GM19025 (cell line): ENCODE results near the gene ABCC2.
"Not testable (repeated sequence)": the region's sequence is repeated elsewhere in the genome, so short reads cannot be mapped to it uniquely, and the experiment has no call there.

Source experiments
- ATAC-seq: cut with Tn5 transposase; IDR thresholded peaks from one replicate; pipeline ENCODE4 v1.9.1; 2021; ENCODE audit warnings: mild to moderate bottlenecking, low read depth, moderate library complexity; ENCODE audit not compliant: unreplicated experiment

The ABCC2 gene

GRCh38 chr10:99806091-99806490, 23.7 kb downstream of the ABCC2 start:
- no peak for ATAC-seq

DNA sequence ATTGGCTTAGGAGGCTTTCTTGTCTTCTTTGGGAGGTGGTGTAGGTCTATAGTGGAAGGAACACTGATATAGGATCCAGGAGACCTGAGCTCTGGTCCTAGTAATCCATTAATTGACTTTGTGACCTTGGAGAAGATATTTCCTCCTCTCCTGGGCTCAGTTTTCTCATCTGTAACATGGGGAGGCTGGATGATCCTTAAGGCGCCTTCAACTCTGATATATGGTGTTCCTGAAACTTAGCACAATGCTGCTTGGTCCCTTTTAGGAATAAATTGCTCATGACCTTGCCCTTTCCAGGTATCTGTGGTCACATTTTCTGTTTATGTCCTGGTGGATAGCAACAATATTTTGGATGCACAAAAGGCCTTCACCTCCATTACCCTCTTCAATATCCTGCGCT, 25.3 kb downstream of the ABCC2 start:
- no peak for ATAC-seq

- ATAC-seq, result no peak
Observed at GRCh38 chr10:99808270-99808669, 25.8 kb downstream of the ABCC2 start.

GRCh38 chr10:99809481-99809880, 27.0 kb downstream of the ABCC2 start:
- no peak for ATAC-seq

DNA sequence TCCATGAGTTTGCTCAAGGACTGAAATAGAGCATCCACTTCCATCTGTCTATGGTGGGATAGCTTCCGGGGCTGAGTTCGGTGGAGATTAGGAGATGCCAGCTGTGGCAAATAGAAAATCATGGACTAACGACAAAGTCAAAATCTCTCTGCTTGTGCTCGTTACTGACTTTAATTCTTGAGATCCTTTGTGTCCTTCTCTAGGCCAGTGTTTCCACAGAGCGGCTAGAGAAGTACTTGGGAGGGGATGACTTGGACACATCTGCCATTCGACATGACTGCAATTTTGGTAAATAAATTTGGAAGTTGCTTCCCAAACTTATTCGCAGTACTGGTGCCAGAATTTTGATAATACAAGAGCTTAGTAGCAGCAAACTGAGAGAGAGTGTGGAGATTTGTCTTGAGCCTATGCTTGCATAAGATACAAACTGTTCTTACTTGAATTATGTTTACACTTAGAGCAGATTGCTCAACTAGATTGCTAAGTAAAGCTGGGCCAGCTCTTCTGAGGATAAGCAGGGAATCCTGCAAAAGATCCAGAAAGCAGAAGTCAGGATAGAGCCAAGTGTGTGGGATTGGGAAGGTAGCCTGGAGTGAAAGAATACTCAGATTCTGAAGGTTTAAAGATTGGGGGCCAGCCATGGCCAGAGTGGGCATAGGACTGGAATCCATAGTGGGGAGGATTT, 27.6 kb downstream of the ABCC2 start:
- ATAC-seq, result no peak

DNA sequence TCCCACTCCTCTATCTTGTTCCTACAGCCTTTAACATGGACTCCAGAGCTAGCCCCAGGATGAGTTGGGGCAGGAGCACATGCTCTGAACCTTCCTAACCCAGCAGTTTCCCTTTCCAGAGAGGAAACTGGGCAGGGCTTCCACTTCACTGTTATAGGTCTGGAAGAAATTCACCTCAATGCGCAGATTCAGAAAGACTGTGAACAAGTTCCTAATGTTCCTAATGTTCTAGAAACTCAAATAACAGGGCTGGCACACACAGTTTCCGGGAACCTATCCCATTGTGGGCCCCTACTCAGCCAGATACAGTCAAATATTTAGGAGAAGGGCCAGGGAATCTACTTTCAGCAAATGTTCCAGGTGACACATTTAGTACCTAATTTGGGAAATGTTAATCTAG, 29.7 kb downstream of the ABCC2 start:
- ATAC-seq, result no peak

- no peak for ATAC-seq
Observed at GRCh38 chr10:99814143-99814542, 31.7 kb downstream of the ABCC2 start.

DNA sequence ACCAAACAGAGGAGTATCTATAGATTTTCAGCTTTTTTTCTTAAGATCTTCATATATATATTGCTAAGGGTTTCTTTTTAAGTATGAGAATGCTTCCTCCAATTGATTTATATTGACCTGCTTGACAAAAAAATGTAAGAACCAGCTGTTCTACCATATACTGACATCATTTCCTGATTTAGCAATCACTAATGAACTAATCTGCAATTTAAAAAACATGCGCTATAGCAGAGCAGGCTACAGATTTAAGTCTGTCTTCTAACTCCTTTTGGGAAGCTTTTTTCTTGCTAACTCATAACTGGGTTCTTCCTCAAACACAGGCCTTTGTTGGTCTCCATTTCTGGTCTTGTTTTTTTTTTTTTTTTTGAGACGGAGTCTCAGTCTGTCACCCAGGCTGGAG, 33.2 kb downstream of the ABCC2 start:
- no peak for ATAC-seq

DNA sequence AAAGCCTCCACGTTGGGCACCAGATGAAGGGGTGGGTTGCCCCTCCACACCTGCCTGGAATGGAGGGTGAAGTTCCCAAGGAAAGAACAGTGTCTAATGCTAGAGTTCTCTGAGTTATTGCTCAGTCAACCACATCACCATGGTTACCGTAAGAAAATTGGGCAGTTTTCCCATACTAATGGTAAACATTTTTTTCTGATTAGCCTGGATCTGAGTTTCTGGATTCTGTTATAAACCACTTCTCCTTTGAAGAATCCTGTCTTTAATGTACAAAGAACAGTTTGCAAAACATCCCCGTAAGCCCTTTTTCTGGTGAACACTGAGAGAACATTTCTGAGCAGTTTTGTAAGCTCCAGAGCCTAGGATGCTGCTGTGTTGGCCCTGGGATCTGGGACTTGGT, 45.5 kb downstream of the ABCC2 start:
- ATAC-seq, result no peak

GRCh38 chr10:99828464-99828863, 46.0 kb downstream of the ABCC2 start:
- no peak for ATAC-seq

DNA sequence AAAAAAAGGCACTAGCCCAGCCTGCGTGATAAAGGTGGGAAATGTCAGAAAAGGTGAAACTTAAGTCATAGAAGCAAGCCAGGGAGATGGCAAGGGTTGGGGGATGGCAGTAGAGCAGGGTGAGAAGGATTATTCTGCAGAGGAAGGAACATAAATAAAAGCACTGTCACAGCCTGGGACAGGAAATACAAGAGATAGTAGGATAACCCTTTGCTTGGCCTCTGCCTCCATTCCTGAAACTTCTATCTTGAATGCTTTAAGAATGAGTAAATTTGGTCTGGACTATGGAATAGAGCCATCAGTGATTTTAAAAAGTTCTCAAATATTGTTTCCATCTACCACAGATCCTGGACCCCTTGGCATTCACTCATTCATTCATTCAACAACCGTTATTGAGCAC, 50.0 kb downstream of the ABCC2 start:
- ATAC-seq, result no peak

GRCh38 chr10:99834410-99834809, 52.0 kb downstream of the ABCC2 start:
- no peak for ATAC-seq

DNA sequence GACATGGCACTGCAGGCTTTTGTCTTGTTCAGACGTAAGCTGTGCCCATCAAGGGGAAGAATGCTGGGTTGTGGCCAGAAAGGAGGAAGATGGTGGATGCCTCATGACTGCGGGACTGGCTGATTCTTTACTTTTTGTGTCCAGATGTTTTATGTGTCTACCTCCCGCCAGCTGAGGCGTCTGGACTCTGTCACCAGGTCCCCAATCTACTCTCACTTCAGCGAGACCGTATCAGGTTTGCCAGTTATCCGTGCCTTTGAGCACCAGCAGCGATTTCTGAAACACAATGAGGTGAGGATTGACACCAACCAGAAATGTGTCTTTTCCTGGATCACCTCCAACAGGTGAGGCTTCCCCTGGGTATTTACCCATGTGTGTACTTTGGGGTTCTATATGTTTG, 53.5 kb downstream of the ABCC2 start:
- ATAC-seq, result no peak

GRCh38 chr10:99836711-99837110, 54.3 kb downstream of the ABCC2 start:
- ATAC-seq, result no peak

GRCh38 chr10:99840859-99841258, 58.4 kb downstream of the ABCC2 start:
- not testable (repeated sequence) for ATAC-seq

DNA sequence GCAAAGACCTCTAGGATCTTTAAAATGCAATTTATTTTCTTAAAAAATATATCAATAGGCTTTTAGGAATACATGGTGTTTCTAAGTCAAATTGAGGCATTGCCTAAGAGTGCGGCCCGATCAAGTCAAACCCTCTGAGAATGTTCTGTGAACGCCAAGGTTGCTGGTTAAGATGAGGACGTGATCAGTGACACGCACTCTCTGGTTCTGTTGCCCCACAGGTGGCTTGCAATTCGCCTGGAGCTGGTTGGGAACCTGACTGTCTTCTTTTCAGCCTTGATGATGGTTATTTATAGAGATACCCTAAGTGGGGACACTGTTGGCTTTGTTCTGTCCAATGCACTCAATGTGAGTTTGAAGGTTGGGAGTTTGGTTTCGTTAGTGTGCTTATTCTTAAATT, 59.3 kb downstream of the ABCC2 start:
- no peak for ATAC-seq

GRCh38 chr10:99843310-99843709, 60.9 kb downstream of the ABCC2 start:
- ATAC-seq, result no peak

GRCh38 chr10:99844433-99844955, 62.1 kb downstream of the ABCC2 start:
- ATAC-seq, result no peak

- ATAC-seq, result no peak
Observed at GRCh38 chr10:99845837-99846382, 63.5 kb downstream of the ABCC2 start.

DNA sequence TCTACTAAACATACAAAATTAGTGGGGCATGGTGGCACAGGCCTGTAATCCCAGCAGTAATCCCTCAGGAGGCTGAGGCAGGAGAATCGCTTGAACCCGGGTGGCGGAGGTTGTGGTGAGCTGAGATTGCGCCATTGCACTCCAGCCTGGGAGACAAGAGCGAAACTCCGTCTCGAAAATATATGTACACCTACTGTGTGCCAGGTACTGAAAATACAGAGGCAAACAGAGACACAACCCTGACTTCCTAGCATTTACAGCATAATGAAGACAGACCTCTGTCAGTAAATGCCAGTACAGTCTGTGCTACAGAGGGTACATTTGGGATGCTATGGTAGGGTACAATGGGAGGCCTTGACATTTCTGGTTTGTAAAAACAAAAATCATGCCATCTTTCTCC, 66.6 kb downstream of the ABCC2 start:
- ATAC-seq, result no peak

DNA sequence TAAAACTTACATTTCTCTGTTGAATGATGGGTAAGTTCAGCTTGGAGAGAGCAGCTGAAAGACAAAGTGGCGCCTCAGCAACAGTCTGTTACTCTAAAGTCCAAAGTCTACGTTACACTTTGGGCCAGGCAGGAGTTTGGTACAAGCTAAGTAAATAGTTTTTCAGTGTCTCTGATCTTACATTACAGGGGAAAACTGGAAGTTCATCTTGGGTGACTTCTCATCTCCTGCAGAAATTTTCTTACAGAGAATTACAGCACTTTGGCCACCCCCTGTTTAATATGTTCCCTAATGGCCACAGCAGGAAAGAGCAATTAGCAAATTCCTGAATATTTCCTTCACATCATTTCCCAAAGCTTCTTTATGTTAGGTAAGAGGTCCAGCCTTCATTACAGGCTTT, 67.1 kb downstream of the ABCC2 start:
- no peak for ATAC-seq

- ATAC-seq, result no peak
Observed at GRCh38 chr10:99850021-99850766, 67.8 kb downstream of the ABCC2 start.
